GM12878 (cell line): ENCODE data around the gene RBM48. TPM values are rescaled to one million over a fixed set of nuclear protein-coding genes. Genes with fewer than 3 reads are reported as not detected.

ENCODE experiments used
- ATAC-seq: fragments of 200-7000 bp; cut with Tn5 transposase; 3 replicates; pipeline ENCODE4 v1.9.1; 2020; ENCODE audit warnings: mild to moderate bottlenecking, moderate library complexity
- BruUV-seq: library from RNA; stranded (reverse); fragments of 400-500 nt; replicated peaks from 2 replicates; lab custom pipeline; 2021; lab: Mats Ljungman, UMichigan
- CTCF ChIA-PET: fragments of 300-600 bp; sonication (Branson Sonifier 250); formaldehyde crosslinking; extraction: SDS; loops from one replicate; lab custom pipeline; 2021; ENCODE audit warnings: inconsistent platforms; lab: Yijun Ruan, JAX
- POLR2A ChIA-PET: fragments of 350-600 bp; formaldehyde crosslinking; extraction: SDS; loops from one replicate; lab custom pipeline; 2021; ENCODE audit warnings: inconsistent platforms; lab: Charles Lee
- RAD21 ChIA-PET: fragments of 300-600 bp; sonication (Branson Sonifier 250); formaldehyde crosslinking; loops from one replicate; lab custom pipeline; 2023; ENCODE audit warnings: antibody characterized with exemption; ENCODE audit not compliant: unreplicated experiment; lab: Charles Lee
- SMC1A ChIA-PET: fragments of 300-600 bp; sonication (Branson Sonifier 250); formaldehyde crosslinking; loops from one replicate; lab custom pipeline; 2023; ENCODE audit not compliant: unreplicated experiment, uncharacterized antibody; lab: Charles Lee
- DNase-seq: peaks from one replicate; pipeline ENCODE4 v3.0.0-alpha.2; 2011; ENCODE audit warnings: low read depth, low spot score
- FAIRE-seq: peaks from 3 replicates; lab custom pipeline; 2011; peaks lifted over from hg19 to GRCh38; lab: Jason Lieb, UNC
- H2AFZ ChIP-seq: 2 replicates; pipeline ENCODE4 v1.6.0; 2011; ENCODE audit warnings: low read depth, low read length, control low read depth; ENCODE audit not compliant: control insufficient read depth
- H3K27ac ChIP-seq: 2 replicates; pipeline ENCODE4 v1.5.1; 2011; ENCODE audit warnings: control low read depth; ENCODE audit not compliant: control insufficient read depth, insufficient read depth
- H3K27me3 ChIP-seq, 2 experiments: replicated peaks in 1 of 2; 2 replicates each; pipeline versions ENCODE4 v1.6.0 to v1.6.1; 2011; ENCODE audit warnings: low read length in 1 of 2; ENCODE audit not compliant: control insufficient read depth in 2 of 2, insufficient read depth in 2 of 2
- H3K36me3 ChIP-seq, 2 experiments: 2 replicates each; pipeline ENCODE4 v1.5.1; 2011; ENCODE audit warnings: low read length in 1 of 2; ENCODE audit not compliant: control insufficient read depth in 2 of 2, insufficient read depth in 2 of 2
- H3K4me1 ChIP-seq: 2 replicates; pipeline ENCODE4 v1.6.1; 2011; ENCODE audit warnings: mild to moderate bottlenecking, low read length, moderate library complexity, mixed read lengths; ENCODE audit not compliant: control insufficient read depth, insufficient read depth
- H3K4me2 ChIP-seq: 2 replicates; pipeline ENCODE4 v1.6.0; 2011; ENCODE audit warnings: control low read depth; ENCODE audit not compliant: control insufficient read depth, insufficient read depth
- H3K4me3 ChIP-seq: fragments of 200-600 bp; sonication (generic); 2 replicates; pipeline ENCODE4 v1.5.1; 2016
- H3K79me2 ChIP-seq: 2 replicates; pipeline ENCODE4 v1.6.0; 2011; ENCODE audit warnings: low read length; ENCODE audit not compliant: control insufficient read depth, insufficient read depth
- H3K9ac ChIP-seq: 2 replicates; pipeline ENCODE4 v1.8.0; 2011; ENCODE audit warnings: low read length, control low read depth, mixed read lengths; ENCODE audit not compliant: control insufficient read depth, insufficient read depth
- H3K9me3 ChIP-seq: replicated peaks from 3 replicates; pipeline ENCODE4 v1.5.1; 2011; ENCODE audit warnings: mild to moderate bottlenecking, low read length; ENCODE audit not compliant: control insufficient read depth, insufficient read depth
- H4K20me1 ChIP-seq: 2 replicates; pipeline ENCODE4 v1.6.0; 2011; ENCODE audit not compliant: control insufficient read depth, insufficient read depth
- HCFC1 ChIP-seq: fragments of 150-350 bp; IDR thresholded peaks from 2 replicates; pipeline ENCODE4 v1.6.1; 2014; ENCODE audit warnings: low read length
- HDGF ChIP-seq: fragments of 450-650 bp; IDR thresholded peaks from 2 replicates; pipeline ENCODE4 v1.6.1; 2016; ENCODE audit warnings: antibody characterized with exemption
- PKNOX1 ChIP-seq: fragments of 450-650 bp; IDR thresholded peaks from 2 replicates; pipeline ENCODE4 v1.6.1; 2016; ENCODE audit warnings: mild to moderate bottlenecking
- RUNX3 ChIP-seq: IDR thresholded peaks from 2 replicates; pipeline ENCODE4 v1.6.1; 2012; ENCODE audit warnings: low read length, inconsistent platforms
- SIN3A ChIP-seq: IDR thresholded peaks from 2 replicates; pipeline ENCODE4 v1.6.1; 2012; ENCODE audit warnings: low read depth, low read length, improper control_type of control experiment
- ZNF207 ChIP-seq: fragments of 450-650 bp; IDR thresholded peaks from 2 replicates; pipeline ENCODE4 v1.6.1; 2014; ENCODE audit warnings: antibody characterized with exemption, mild to moderate bottlenecking, borderline replicate concordance
- WGBS: methylation state at CpG from one replicate; pipeline ENCODE4 v1.1.6; 2016; ENCODE audit warnings: low lambda C conversion rate; ENCODE audit not compliant: insufficient replicate concordance, insufficient coverage; ENCODE audit errors: missing lambda C conversion rate; 5-methylcytosine and 5-hydroxymethylcytosine counted together
- in situ Hi-C: fragments of 300-500 bp; cut with MboI; formaldehyde crosslinking; loops from 9 replicates; pipeline ENCODE4 v1.14.3; 2018; ENCODE audit warnings: mixed read lengths
- intact Hi-C: fragments of 100-400 bp; cut with micrococcal nuclease; formaldehyde crosslinking; loops from one replicate; pipeline ENCODE4 v1.14.2; 2022; ENCODE audit not compliant: unreplicated experiment
- polyA plus RNA-seq, 11 experiments: library from polyadenylated mRNA; depleted of rRNA in 4 of 11; unstranded in 6 of 11; stranded (reverse) in 5 of 11; fragments of >200 nt; fragmentation: Nextera tagmentation in 4 of 11; fragmentation: Illumina TruSeq in 1 of 11; extraction: Ambion mirVana in 4 of 11; extraction: Trizol in 1 of 11; gene quantifications; 1 replicate in 1 of 11; 2 replicates in 10 of 11; pipeline versions ENCODE4 v1.2.1 to v1.2.3, GENCODE V29; 2011 to 2016; ENCODE audit warnings: inconsistent platforms in 2 of 11, missing spikeins in 2 of 11, low read depth in 1 of 11
- total RNA-seq, 4 experiments: library from RNA; depleted of rRNA in 3 of 4; stranded (reverse); fragments of >200 nt in 3 of 4; fragmentation: Illumina TruSeq in 1 of 4; extraction: Trizol in 1 of 4; gene quantifications; 2 replicates each; pipeline versions ENCODE4 v1.2.1 to v1.2.3, GENCODE V29; 2013 to 2021

The RBM48 gene
- total and polyA plus RNA-seq, 10 of the 15 experiments (the other 5 are each of a cell fraction or from before 2014, with no cell fraction given): 8.5 to 14.7 (median 11.6) TPM

GRCh38 chr7:92498557-92498956 is 30.0 kb upstream of the RBM48 start:
- FAIRE-seq (no peak), ATAC-seq (no peak), DNase-seq (no peak)
- intact Hi-C loops: no loop called here
- TF ChIP-seq ZNF207: no peak
- peak; percentile 30; the same call in 1 of the 2 replicates for TF ChIP-seq RUNX3
- no peak for TF ChIP-seq HCFC1
- Histone ChIP-seq H3K9ac (no peak overlapping the region), H3K4me1 (no peaks in the 10 kb centered on the region), H4K20me1 (no peaks in the 10 kb centered on the region), H3K27ac (no peak overlapping the region), H3K27me3 (no peaks in the 10 kb centered on the region), H3K4me3 (no peak overlapping the region), H2AFZ (no peak overlapping the region), H3K36me3 (peaks cover 0 to 2% of the 10 kb centered on the region in 2 experiments; a peak in 3 of 4 replicates), H3K4me2 (no peak overlapping the region), H3K79me2 (no peaks in the 10 kb centered on the region), H3K9me3 (no peaks in the 10 kb centered on the region)
- BruUV-seq: no TSS peak
- RAD21 ChIA-PET: no interaction called here
- CTCF ChIA-PET: no interaction called here
- SMC1A ChIA-PET: interaction anchor here (0.9 kb wide), 2 partner anchors 9 to 30 kb away, joined by 3 to 4 read pairs; partner anchors contain the start of genes PEX1 and RBM48
- in situ Hi-C loops: no loop called here
- 24% methylated on average over 2 of the region's 2 CpGs for WGBS
- POLR2A ChIA-PET: no interaction called here

GRCh38 chr7:92503767-92504166 is 24.8 kb upstream of the RBM48 start:
- Histone ChIP-seq H3K9ac (no peak overlapping the region), H4K20me1 (no peaks in the 10 kb centered on the region), H3K27me3 (no peaks in the 10 kb centered on the region), H3K4me1 (no peaks in the 10 kb centered on the region), H3K36me3 (no peaks in the 10 kb centered on the region; a peak in 2 of 4 replicates), H2AFZ (no peak overlapping the region), H3K4me2 (no peak overlapping the region), H3K27ac (no peak overlapping the region), H3K79me2 (no peaks in the 10 kb centered on the region), H3K4me3 (no peak overlapping the region), H3K9me3 (no peaks in the 10 kb centered on the region)
- DNase-seq (no peak), ATAC-seq (0 out of 3 replicates have a peak, but pooled peaks have one; percentile 30), FAIRE-seq (no peak)
- ChIA-PET SMC1A (interaction anchor here (1.3 kb wide), 1 partner anchor 15 kb away, joined by 3 read pairs; no protein-coding TSS in a partner anchor), POLR2A (no interaction called here), RAD21 (no interaction called here), CTCF (no interaction called here)
- WGBS: 47% methylated on average over 2 of the region's 2 CpGs
- TF ChIP-seq HDGF: no peak
- TF ChIP-seq SIN3A: no peak
- TF ChIP-seq PKNOX1: no peak
- in situ Hi-C loops: no loop called here
- intact Hi-C loops: no loop called here
- no TSS peak for BruUV-seq
